Right ventricle myocardium superior (tissue), 1 donor: ENCODE results near the gene DAZ4. TPM values are rescaled to one million over a fixed set of nuclear protein-coding genes. Genes with fewer than 3 reads are reported as not detected.
"Not testable (repeated sequence)": the region's sequence is repeated elsewhere in the genome, so short reads cannot be mapped to it uniquely, and the experiment has no call there.

Experiments used
- ATAC-seq: fragments of 200-7000 bp; cut with Tn5 transposase; one replicate; pipeline ENCODE4 v1.9.1; 2020; ENCODE audit warnings: mild to moderate bottlenecking; ENCODE audit not compliant: poor library complexity
- DNase-seq: peaks from one replicate; pipeline ENCODE4 v3.0.0-alpha.2; 2020
- intact Hi-C: fragments of 100-400 bp; cut with DNase I; formaldehyde crosslinking; loops from one replicate; pipeline ENCODE4 v1.11.2; 2022
- long read RNA-seq: library from polyadenylated mRNA; unstranded; transcript quantifications from one replicate; pipeline ENCODE4 v2.0.0, GENCODE V29; 2021
- total RNA-seq: library from RNA; stranded (reverse); fragmentation: NEBNext Ultra II Directional; extraction: Animal tissue kit (Norgen Biotek cat#: 25700); gene quantifications from one replicate; pipeline ENCODE4 v1.2.1, GENCODE V29; 2021
- donor health status: DM: no; HTN: yes; CAD: no; lungs with severe emphysema.

The DAZ4 gene
- total RNA-seq, result not detected
- long read RNA-seq, result 0 reads

GRCh38 chrY:24833619-24834018, at the start of gene DAZ4:
DAZ4 (plus strand) TSS chrY:24833919; CDS start chrY:24834127, 208 bp downstream.
- DNase-seq, intact Hi-C loops, ATAC-seq: not testable (repeated sequence)

- ATAC-seq, intact Hi-C loops, DNase-seq: not testable (repeated sequence)
These were observed 20.4 kb upstream of the DAZ4 start, which contains the start of gene DAZ3 for GRCh38 chrY:24813293-24813692. DAZ3 (minus strand) TSS chrY:24813393; CDS start chrY:24813185, 208 bp downstream.

GRCh38 chrY:24821836-24822235, 11.9 kb upstream of the DAZ4 start:
- DNase-seq, intact Hi-C loops, ATAC-seq: not testable (repeated sequence)

- intact Hi-C loops, DNase-seq, ATAC-seq: not testable (repeated sequence)
These were observed 9.4 kb upstream of the DAZ4 start for GRCh38 chrY:24824184-24824879.

- intact Hi-C loops, ATAC-seq: not testable (repeated sequence)
These were observed 8.7 kb upstream of the DAZ4 start for GRCh38 chrY:24825069-24825468.

More at GRCh38 chrY:24825069-24825468, 8.7 kb upstream of the DAZ4 start:
- not testable (repeated sequence) for DNase-seq

Other genes with a start within 250 kb of the DAZ4 start
- not detected for gene BPY2B, start 215.9 kb upstream of the DAZ4 start, total RNA-seq
- not detected for gene DAZ3, start 20.5 kb upstream of the DAZ4 start, total RNA-seq
- gene BPY2C, start 218.2 kb downstream of the DAZ4 start, total RNA-seq, result not detected